HG03066 (cell line): ENCODE measurements around the gene TCF3.
"Not testable (repeated sequence)": the region's sequence is repeated elsewhere in the genome, so short reads cannot be mapped to it uniquely, and the experiment has no call there.

Experiments used
- ATAC-seq: cut with Tn5 transposase; IDR thresholded peaks from one replicate; pipeline ENCODE4 v1.9.1; 2021; ENCODE audit warnings: low read depth; ENCODE audit not compliant: unreplicated experiment

TCF3 gene

GRCh38 chr19:1673645-1674292, 21.4 kb upstream of the TCF3 start:
- no peak for ATAC-seq

GRCh38 chr19:1672769-1673644, 20.6 kb upstream of the TCF3 start:
- ATAC-seq, result no peak

DNA sequence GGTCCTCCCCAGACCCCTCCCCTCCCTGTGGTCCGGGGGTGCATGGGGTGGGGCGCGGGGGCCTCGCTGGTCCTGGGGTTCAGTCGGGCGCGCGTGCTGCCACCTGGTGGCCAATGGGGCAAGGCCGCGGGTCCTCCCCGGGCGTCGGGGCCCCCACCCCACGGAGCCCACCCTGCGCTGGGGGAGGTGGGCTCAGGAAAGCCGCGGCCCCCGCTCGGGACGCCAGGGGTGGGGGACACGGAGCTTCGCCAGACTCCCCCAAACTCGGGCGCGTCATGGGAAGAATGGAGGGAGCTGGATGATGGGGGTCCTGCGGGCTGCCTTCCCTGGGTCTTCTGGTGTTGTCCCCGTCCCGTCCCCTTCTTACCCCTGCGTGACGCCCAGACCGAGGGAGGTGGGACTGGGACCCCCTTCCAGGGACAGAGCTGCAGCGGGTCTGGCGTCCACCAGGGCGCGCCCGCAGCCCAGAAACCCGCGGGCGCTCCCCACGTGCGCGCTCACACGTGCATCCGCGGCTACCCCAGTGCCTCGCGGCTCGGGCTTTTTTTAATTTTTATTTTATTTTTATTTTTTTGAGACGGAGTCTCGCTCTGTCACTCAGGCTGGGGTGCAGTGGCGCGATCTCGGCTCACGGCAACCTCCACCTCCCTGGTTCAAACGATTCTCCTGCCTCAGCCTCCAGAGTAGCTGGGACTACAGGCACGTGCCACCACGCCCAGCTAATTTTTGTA, 19.8 kb upstream of the TCF3 start:
- no peak for ATAC-seq

- ATAC-seq, result no peak
Measured at GRCh38 chr19:1671716-1672037, 19.3 kb upstream of the TCF3 start.

- not testable (repeated sequence) for ATAC-seq
Measured at GRCh38 chr19:1670747-1671146, 18.3 kb upstream of the TCF3 start.

DNA sequence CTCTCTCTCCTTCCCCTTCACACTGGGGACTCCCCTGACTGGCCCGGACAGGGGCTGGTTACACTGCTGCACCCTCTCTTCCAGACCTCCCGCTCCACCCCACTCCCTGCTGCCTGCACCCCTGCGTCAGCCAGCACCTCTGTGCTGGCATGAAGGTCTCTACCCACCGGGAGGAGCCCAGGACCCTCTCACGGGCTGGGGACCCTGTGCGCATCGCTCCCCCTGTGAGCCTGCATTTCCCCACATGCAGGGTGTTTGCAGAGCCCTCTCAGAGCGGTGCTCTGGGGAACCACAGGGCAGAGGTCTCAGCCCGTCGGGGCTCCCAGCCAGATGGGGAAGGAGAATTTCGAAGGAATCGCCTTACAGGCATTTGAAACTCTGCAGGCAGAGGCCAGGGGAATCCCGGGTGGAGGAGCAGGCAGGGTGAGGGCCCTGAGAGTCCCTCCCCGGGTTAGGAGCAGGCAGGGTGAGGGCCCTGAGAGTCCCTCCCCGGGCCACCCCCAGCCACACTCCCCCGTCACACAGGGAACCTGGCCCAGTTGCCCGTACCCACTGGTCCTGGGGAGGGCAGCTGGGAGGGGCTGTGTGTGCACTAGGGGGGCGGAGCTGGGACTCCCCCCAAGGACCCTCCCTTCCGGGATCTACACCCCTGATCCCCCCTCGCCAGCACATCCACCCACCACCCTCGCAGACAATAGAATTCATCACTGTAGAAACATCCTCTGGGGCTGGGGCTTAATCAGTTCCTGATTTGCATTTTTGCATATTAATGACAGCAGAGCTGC, 16.3 kb upstream of the TCF3 start:
- no peak for ATAC-seq

- ATAC-seq, result no peak
Measured at GRCh38 chr19:1668048-1668485, 15.7 kb upstream of the TCF3 start.

GRCh38 chr19:1665565-1666047, 13.2 kb upstream of the TCF3 start:
- ATAC-seq, result no peak

DNA sequence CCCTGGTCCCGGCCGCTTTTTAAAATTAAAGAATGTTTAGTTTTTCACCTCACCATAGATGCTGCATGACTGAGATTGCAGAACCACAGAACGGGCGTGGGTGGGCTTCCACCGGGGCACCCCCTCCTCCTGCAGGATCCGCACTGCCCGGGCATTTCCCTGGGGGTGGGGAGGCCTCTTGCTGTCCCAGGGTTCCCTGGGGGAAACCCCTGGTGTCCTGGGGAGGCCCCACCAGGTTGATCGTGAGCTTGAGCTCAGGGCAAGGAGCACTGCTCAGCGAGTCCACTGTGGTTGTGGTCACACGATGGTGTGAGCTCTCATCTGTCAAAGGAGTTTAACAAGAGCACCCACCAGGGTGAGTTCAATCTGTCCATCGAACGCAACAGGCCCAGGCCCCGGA, 11.4 kb upstream of the TCF3 start:
- ATAC-seq, result no peak

DNA sequence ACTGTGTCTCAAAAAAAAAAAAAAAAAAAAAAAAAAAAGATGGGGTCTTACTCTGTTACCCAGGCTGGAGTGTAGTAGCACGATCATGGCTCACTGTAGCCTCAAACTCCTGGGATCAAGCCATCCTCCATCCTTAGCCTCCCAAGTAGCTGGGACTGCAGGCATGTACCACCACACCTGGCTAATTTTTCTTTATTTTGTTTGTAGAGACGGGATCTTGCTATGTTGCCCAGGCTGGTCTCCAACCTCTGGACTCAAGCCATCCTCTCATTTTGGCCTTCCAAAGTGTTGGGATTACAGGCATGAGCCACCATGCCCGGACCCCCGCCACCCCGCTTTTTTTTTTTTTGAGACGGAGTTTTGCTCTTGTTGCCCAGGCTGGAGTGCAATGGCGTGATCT, 10.8 kb upstream of the TCF3 start:
- not testable (repeated sequence) for ATAC-seq

GRCh38 chr19:1661995-1662394, 9.6 kb upstream of the TCF3 start:
- no peak for ATAC-seq

DNA sequence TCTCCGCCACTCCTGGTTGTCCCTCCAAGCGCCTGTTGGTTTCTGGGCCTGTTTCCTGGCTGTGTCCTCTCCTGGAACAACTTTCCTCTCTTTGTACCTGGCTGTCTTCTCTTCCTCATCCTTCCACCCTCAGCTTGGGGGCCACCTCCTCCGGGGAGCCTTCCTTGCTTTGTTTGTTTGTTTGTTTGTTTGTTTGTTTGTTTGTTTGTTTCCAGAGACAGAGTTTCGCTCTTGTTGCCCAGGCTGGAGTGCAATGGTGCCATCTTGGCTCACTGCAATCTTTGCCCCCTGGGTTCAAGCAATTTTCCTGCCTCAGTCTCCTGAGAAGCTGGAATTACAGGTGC, 6.6 kb upstream of the TCF3 start:
- no peak for ATAC-seq

DNA sequence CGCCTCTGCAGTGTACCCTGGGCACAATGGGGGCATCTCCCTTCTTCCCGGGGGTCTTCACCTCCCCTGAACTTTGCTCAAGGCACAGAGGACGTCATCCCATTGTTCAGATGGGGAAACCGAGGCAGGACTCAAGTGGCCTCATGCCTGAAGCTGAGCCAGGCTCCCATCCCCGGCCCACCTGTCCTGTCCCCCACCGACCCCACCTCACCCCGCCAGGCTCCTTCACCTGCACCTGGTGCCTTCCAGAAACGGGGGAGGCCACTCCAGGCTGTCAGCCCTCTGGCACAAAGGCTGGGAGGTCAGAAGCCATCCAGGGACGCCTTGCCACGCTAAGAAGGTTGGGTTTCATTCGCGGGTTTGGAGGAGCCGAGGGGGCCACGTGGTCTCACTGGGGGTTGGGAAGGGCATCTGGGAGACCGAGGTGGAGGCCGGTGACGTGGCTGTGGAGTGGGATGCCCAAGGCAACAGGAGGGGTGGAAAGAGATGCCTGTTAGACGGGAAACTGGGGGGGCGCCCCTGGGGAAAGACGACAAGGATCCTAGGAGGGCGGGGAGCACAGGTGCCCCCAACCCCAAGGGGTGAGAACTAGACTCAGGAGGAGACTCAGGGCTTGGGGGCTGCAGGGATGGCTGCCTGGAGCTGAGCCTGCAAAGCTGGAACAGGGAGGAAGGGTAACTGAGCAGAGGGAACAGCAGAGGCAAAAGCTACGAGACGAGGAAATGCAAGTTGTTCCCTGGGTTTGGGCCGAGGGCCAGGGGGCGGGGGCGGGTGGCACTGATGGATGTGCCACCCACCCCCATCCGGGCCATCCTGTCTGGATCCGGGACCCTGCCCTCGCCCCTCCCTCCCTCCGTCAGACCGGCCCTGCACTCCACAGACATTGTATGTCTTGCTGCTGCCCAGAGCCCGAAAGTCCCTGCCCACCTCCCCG, 6.0 kb upstream of the TCF3 start:
- no peak for ATAC-seq

- no peak for ATAC-seq
Measured at GRCh38 chr19:1657746-1658145, 5.3 kb upstream of the TCF3 start.

DNA sequence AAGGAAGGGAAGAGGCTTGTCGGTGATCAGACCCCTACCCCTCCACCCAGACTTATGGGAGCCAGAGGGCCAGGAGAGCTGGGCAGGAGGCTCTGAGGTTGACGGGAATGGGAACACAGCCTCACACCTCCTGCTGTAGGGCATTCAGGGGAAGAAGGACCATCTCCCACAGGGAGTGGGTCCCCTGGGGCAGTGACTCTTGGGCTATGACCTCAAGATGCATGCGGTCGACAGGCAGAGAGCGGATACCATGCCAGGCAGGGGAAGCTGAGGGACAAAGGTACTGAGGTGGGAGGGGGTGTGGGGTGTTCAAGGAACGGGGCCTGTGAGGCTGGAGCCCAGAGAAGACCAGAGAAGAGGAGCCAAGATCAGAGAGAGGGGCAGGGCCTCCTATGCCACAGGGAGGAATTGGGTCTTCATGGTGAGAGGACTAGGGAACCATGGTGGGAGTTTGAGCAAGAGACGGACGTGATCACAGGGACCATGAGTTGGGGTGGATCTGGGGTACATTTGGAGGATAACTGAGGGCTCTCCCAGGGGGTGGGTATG, 4.6 kb upstream of the TCF3 start:
- no peak for ATAC-seq

DNA sequence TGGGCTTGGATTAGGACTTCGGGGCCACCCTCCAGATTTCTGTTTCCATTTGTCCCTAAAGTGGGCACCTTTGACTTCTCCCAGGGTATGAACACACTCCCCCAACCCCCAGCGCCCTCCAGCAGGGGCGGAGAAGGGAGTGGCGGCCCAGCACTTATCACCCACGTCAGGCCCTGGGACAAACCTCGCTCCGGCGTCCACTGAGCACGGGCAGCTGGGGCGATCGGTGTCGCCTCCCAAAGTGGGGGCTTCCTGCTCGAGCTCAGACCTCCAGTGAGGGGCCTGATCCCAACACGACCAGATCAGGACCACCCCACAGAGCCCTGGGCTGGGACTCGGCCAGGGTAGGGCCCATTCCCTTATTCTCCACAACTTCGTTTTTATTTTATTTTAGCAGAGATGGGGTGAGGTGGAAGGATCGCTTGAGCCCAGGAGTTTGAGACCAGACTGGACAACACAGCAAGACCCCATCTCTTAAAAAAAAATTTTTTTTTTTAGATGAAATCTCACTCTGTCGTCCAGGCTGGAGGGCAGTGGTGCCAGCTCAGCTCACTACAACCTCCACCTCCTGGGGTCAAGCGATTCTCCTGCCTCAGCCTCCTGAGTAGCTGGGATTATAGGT, 3.7 kb upstream of the TCF3 start:
- ATAC-seq, result no peak

GRCh38 chr19:1655131-1655981, 2.9 kb upstream of the TCF3 start:
- no peak for ATAC-seq

DNA sequence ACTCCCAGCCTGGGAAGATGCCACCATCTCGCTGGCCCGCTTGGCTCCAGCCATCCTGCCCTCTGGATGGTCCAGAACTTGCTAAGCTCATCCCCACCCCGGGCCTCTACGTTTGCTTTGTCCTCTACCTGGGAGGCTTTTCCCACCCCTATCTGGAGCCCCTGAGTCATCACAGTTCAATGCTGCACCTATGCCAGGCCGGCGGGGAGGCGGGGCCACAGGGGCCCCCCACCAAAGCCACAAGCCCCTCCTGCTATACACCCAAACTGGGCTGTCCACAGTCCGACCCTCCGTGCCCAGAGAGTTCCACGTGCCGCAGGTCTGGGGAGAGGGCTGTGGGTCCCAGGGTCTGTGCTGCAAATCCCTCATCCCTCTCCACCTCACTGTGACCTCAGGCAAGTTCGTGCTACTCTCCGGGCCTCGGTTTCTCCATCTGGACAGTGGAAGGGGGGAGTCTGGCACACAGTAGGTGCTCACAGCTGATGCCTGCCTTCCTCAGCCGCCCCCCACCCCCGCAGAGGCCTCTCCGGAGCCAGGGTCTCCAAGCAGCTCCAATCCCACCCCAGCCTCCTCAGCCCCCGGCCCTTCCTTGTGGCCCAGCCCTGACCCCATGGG, 1.9 kb upstream of the TCF3 start:
- ATAC-seq, result no peak
